K562 (cell line): ENCODE results near the gene SET. TPM values are rescaled to one million over a fixed set of nuclear protein-coding genes. Genes with fewer than 3 reads are reported as not detected.

ENCODE experiments used
- ARID3A ChIP-seq: IDR thresholded peaks from 2 replicates; pipeline ENCODE4 v1.6.1; 2012; ENCODE audit warnings: low read depth, low read length, improper control_type of control experiment, borderline replicate concordance
- CREB5 ChIP-seq: fragments of 250-450 bp; sonication (Bioruptor Pico); IDR thresholded peaks from 2 replicates; pipeline ENCODE4 v1.5.0; 2020; ENCODE audit warnings: mild to moderate bottlenecking
- DPF2 ChIP-seq: fragments of 450-650 bp; IDR thresholded peaks from 2 replicates; pipeline ENCODE4 v1.6.1; 2016
- EGR1 ChIP-seq: fragments of 450-650 bp; conservative IDR thresholded peaks from 2 replicates; pipeline ENCODE4 v1.6.1; 2017; ENCODE audit warnings: mild to moderate bottlenecking
- ETS2 ChIP-seq: IDR thresholded peaks from 2 replicates; pipeline ENCODE4 v1.6.1; 2016; ENCODE audit warnings: borderline replicate concordance, missing genetic modification characterization, mild to moderate bottlenecking, moderate library complexity, missing compliant biosample characterization; ENCODE audit not compliant: poor library complexity, severe bottlenecking
- FOXP1 ChIP-seq: sonication (generic); formaldehyde crosslinking; IDR thresholded peaks from 2 replicates; pipeline ENCODE4 v1.8.0; 2022; ENCODE audit warnings: mild to moderate bottlenecking, missing genetic modification reagents
- GATAD2B ChIP-seq: fragments of 450-650 bp; IDR thresholded peaks from 2 replicates; pipeline ENCODE4 v1.6.1; 2017; ENCODE audit warnings: mild to moderate bottlenecking, borderline replicate concordance
- GMEB1 ChIP-seq: fragments of 250-450 bp; sonication (Bioruptor Pico); IDR thresholded peaks from 2 replicates; pipeline ENCODE4 v1.4.0; 2020; ENCODE audit warnings: mild to moderate bottlenecking
- HLTF ChIP-seq: fragments of 450-650 bp; IDR thresholded peaks from 2 replicates; pipeline ENCODE4 v1.6.1; 2016
- NFIC ChIP-seq: fragments of 450-650 bp; IDR thresholded peaks from 2 replicates; pipeline ENCODE4 v1.6.1; 2017; ENCODE audit warnings: mild to moderate bottlenecking, inconsistent platforms
- NFXL1 ChIP-seq: fragments of 450-650 bp; formaldehyde crosslinking; IDR thresholded peaks from 2 replicates; pipeline ENCODE4 v1.4.0; 2021; ENCODE audit warnings: mild to moderate bottlenecking
- PCBP2 ChIP-seq: fragments of 200-400 bp; formaldehyde crosslinking; IDR thresholded peaks from 2 replicates; pipeline ENCODE4 v1.6.1; 2018; ENCODE audit warnings: low read length, low read depth, mild to moderate bottlenecking, moderate library complexity; ENCODE audit not compliant: poor library complexity, severe bottlenecking
- PHF21A ChIP-seq: fragments of 450-650 bp; IDR thresholded peaks from 2 replicates; pipeline ENCODE4 v1.6.1; 2017; ENCODE audit warnings: low read depth, borderline replicate concordance
- PURB ChIP-seq: sonication (generic); formaldehyde crosslinking; IDR thresholded peaks from 2 replicates; pipeline ENCODE4 v1.9.0; 2021; ENCODE audit warnings: low read depth, mild to moderate bottlenecking, missing genetic modification reagents
- PYGO2 ChIP-seq: fragments of 450-650 bp; IDR thresholded peaks from 2 replicates; pipeline ENCODE4 v1.6.1; 2016; ENCODE audit warnings: mild to moderate bottlenecking, missing genetic modification characterization, moderate library complexity, missing compliant biosample characterization
- RBM15 ChIP-seq: fragments of 200-400 bp; formaldehyde crosslinking; IDR thresholded peaks from 2 replicates; pipeline ENCODE4 v1.6.1; 2018; ENCODE audit warnings: mild to moderate bottlenecking, low read length, moderate library complexity; ENCODE audit not compliant: insufficient read depth
- RBM25 ChIP-seq: fragments of 200-400 bp; formaldehyde crosslinking; IDR thresholded peaks from 2 replicates; pipeline ENCODE4 v1.6.1; 2018; ENCODE audit warnings: low read length, low read depth, moderate library complexity; ENCODE audit not compliant: severe bottlenecking
- SMARCA5 ChIP-seq: fragments of 450-650 bp; IDR thresholded peaks from 2 replicates; pipeline ENCODE4 v1.6.1; 2016
- TAF7 ChIP-seq: fragments of 450-650 bp; IDR thresholded peaks from 2 replicates; pipeline ENCODE4 v1.6.1; 2016; ENCODE audit warnings: missing genetic modification characterization, missing compliant biosample characterization
- ZFP1 ChIP-seq: fragments of 450-650 bp; formaldehyde crosslinking; IDR thresholded peaks from 2 replicates; pipeline ENCODE4 v1.4.0; 2020; ENCODE audit warnings: mild to moderate bottlenecking, mixed read lengths
- ZNF124 ChIP-seq: sonication (generic); formaldehyde crosslinking; IDR thresholded peaks from 2 replicates; pipeline ENCODE4 v1.8.1; 2022; ENCODE audit warnings: missing genetic modification reagents
- ZNF282 ChIP-seq: sonication (generic); formaldehyde crosslinking; IDR thresholded peaks from 2 replicates; pipeline ENCODE4 v1.8.1; 2023; ENCODE audit warnings: missing genetic modification reagents
- ZNF511 ChIP-seq: sonication (generic); formaldehyde crosslinking; IDR thresholded peaks from 2 replicates; pipeline ENCODE4 v1.8.0; 2022; ENCODE audit warnings: mild to moderate bottlenecking, missing genetic modification reagents
- ZNF766 ChIP-seq: fragments of 200-800 bp; sonication (Bioruptor generic); conservative IDR thresholded peaks from 2 replicates; pipeline ENCODE4 v1.6.1; 2016; ENCODE audit warnings: missing genetic modification characterization, missing compliant biosample characterization
- polyA plus RNA-seq, 8 experiments: library from polyadenylated mRNA; depleted of rRNA in 4 of 8; stranded (reverse) in 5 of 8; unstranded in 3 of 8; fragments of >200 nt; fragmentation: Nextera tagmentation in 2 of 8; fragmentation: Illumina TruSeq in 1 of 8; extraction: Ambion mirVana in 2 of 8; extraction: Trizol in 1 of 8; gene quantifications; 2 replicates each; pipeline versions ENCODE4 v1.2.1 to v1.2.3, GENCODE V29; 2011 to 2014; ENCODE audit warnings: inconsistent platforms in 1 of 8, missing spikeins in 1 of 8
- total RNA-seq, 7 experiments: library from RNA; depleted of rRNA in 6 of 7; stranded (reverse); fragments of >200 nt in 6 of 7; fragmentation: Illumina TruSeq in 2 of 7; extraction: Trizol in 2 of 7; gene quantifications; 2 replicates each; pipeline versions ENCODE4 v1.2.1 to v1.2.3, GENCODE V29; 2011 to 2021; ENCODE audit warnings: low replicate concordance in 1 of 7

SET gene
- total and polyA plus RNA-seq, 9 of the 15 experiments (the other 6 are each of a cell fraction or from before 2014, with no cell fraction given) = 404 to 1,447 (median 907) TPM

- TF ChIP-seq ZNF282 (CRISPR knock-in tag) (no peak), RBM25 (no peak), ARID3A (no peak), TAF7 (tag) (no peak), PURB (CRISPR knock-in tag) (no peak), PCBP2 (no peak), SMARCA5 (0 out of 2 replicates have a peak, but pooled peaks have one; percentile 50), GMEB1 (CRISPR knock-in tag) (no peak), RBM15 (no peak), ETS2 (no peak), ZFP1 (CRISPR knock-in tag) (no peak), ZNF511 (CRISPR knock-in tag) (no peak), NFXL1 (no peak), GATAD2B (no peak), PYGO2 (tag) (no peak), EGR1 (0 out of 2 replicates have a peak, but pooled peaks have one; percentile 29), FOXP1 (CRISPR knock-in tag) (no peak), DPF2 (no peak), PHF21A (no peak), ZNF766 (no peak), HLTF (no peak), CREB5 (CRISPR knock-in tag) (no peak), NFIC (peak; percentile 68), ZNF124 (CRISPR knock-in tag) (no peak)
These were observed 45.3 kb upstream of the SET start (continued) for GRCh38 chr9:128643519-128644300.
